Measurements from ENCODE around the gene EMILIN3. TPM values are rescaled to one million over a fixed set of nuclear protein-coding genes. Genes with fewer than 3 reads are reported as not detected.

The EMILIN3 gene
- total and polyA plus RNA-seq, 2 experiments from 2014 or later = 0.45 to 2.3 TPM

DNA sequence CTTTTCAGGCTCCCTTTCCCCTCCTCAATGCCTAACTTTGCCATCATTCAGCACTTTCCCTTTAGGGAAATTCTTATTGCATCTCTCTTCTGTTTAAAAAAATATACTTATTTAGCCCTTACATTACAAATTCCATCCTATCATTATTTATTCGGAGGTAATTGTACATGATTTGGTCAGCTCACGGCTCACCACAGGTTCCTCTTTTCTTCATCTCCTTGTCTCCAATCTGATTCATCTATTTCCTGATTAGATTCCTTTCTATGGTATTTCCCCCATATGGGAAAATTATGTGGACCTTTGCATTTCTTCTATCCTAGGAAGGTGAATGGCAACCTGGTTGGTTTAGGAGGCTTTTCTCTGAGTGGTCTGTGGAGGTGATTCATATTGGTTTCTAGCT, 12.9 kb upstream of the EMILIN3 start:
- peaks cover under 1% of the 10 kb centered on the region for H3K4me1 ChIP-seq (ENCODE audit: low read depth)
- no peaks in the 10 kb centered on the region for H3K9me3 ChIP-seq (ENCODE audit: low read depth)
- no peaks in the 10 kb centered on the region for H3K27me3 ChIP-seq
- H3K27ac ChIP-seq = no peak overlapping the region
- DNase-seq (ENCODE audit: low read depth in 1 of 2, low spot score in 1 of 2) = no peak
- no peaks in the 10 kb centered on the region for H3K36me3 ChIP-seq
- TF ChIP-seq, protein P1, sequence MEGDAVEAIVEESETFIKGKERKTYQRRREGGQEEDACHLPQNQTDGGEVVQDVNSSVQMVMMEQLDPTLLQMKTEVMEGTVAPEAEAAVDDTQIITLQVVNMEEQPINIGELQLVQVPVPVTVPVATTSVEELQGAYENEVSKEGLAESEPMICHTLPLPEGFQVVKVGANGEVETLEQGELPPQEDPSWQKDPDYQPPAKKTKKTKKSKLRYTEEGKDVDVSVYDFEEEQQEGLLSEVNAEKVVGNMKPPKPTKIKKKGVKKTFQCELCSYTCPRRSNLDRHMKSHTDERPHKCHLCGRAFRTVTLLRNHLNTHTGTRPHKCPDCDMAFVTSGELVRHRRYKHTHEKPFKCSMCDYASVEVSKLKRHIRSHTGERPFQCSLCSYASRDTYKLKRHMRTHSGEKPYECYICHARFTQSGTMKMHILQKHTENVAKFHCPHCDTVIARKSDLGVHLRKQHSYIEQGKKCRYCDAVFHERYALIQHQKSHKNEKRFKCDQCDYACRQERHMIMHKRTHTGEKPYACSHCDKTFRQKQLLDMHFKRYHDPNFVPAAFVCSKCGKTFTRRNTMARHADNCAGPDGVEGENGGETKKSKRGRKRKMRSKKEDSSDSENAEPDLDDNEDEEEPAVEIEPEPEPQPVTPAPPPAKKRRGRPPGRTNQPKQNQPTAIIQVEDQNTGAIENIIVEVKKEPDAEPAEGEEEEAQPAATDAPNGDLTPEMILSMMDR (IDR thresholded peaks at IDR 0.05; ENCODE audit: low read depth, low read length) = no peak
- H3K4me3 ChIP-seq = no peak overlapping the region

DNA sequence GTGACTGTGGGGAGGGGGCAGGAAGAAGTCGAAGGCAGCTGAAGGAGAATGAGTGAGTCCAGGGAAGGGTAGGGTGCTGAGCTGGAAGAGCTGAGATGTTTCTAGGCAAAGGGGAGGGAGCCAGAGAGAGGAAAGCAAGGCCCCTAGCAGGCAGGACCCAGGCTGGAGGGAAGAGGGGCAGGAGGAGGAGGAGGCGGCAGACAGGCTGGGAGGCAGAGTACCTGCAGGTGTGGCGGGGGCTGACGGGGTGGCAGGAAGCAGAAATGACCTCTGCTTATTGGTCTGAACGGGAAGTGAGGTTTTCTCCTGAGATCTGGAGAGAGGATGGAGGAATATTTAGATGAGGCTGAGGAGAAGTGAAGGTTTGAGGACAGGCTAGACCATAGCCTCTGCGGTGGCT, 10.7 kb upstream of the EMILIN3 start:
- H3K4me1 ChIP-seq (ENCODE audit: low read depth) = peaks cover 9% of the 10 kb centered on the region
- no peak overlapping the region for H3K4me3 ChIP-seq
- no peaks in the 10 kb centered on the region for H3K9me3 ChIP-seq (ENCODE audit: low read depth)
- no peak overlapping the region for H3K27ac ChIP-seq
- no peak for DNase-seq (ENCODE audit: low read depth in 1 of 2, low spot score in 1 of 2)
- no peaks in the 10 kb centered on the region for H3K27me3 ChIP-seq
- TF ChIP-seq, protein P1 (IDR thresholded peaks at IDR 0.05; ENCODE audit: low read depth, low read length) = no peak
- H3K36me3 ChIP-seq = no peaks in the 10 kb centered on the region

DNA sequence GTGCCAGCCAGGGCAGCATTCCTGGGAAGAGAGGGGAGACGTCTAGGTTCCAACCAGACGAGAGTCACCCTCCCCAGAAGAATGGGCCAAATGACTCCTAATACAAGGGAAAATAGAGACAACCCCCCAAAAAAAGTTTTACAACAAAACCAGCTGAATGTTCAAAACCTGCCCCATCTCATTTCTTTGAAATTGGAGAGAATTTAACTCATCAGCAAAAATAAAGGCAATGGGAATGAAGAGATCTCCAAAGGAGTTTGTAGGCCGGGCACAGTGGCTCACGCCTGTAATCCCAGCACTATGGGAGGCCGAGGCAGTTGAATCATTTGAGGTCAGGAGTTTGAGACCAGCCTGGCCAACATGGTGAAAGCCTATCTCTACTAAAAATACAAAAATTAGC, 9.7 kb upstream of the EMILIN3 start:
- Histone ChIP-seq H3K27ac (no peak overlapping the region), H3K9me3 (ENCODE audit: low read depth) (no peaks in the 10 kb centered on the region), H3K27me3 (no peaks in the 10 kb centered on the region), H3K36me3 (no peaks in the 10 kb centered on the region), H3K4me3 (no peak overlapping the region), H3K4me1 (ENCODE audit: low read depth) (peaks cover 9% of the 10 kb centered on the region)
- no peak for DNase-seq (ENCODE audit: low read depth in 1 of 2, low spot score in 1 of 2)
- TF ChIP-seq, protein P1 (IDR thresholded peaks at IDR 0.05; ENCODE audit: low read depth, low read length) = no peak

DNA sequence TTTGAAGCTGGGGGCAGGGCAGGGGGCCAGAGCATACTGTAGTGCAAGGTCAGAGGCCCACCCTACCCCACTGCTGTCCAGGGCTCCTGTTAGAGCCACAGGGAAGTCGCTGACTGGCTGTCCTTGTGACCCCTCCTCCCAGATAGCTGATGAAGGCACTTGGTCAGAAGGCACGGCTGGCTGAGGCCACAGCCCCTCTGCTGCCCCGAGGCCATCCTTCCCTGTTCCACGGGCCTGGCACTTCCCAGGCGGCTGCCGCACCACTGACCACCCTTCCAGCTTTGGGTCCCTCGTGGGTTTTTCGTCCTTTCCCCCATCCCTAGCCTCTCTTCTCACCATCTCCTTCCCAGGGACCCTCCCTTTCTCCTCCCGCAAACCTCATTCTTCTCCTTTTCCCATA, 9.2 kb upstream of the EMILIN3 start:
- peaks cover 9% of the 10 kb centered on the region for H3K4me1 ChIP-seq (ENCODE audit: low read depth)
- H3K9me3 ChIP-seq (ENCODE audit: low read depth) = no peaks in the 10 kb centered on the region
- no peaks in the 10 kb centered on the region for H3K36me3 ChIP-seq
- no peak overlapping the region for H3K4me3 ChIP-seq
- no peaks in the 10 kb centered on the region for H3K27me3 ChIP-seq
- H3K27ac ChIP-seq = no peak overlapping the region
- TF ChIP-seq, protein P1 (IDR thresholded peaks at IDR 0.05; ENCODE audit: low read depth, low read length) = no peak
- DNase-seq (ENCODE audit: low read depth in 1 of 2, low spot score in 1 of 2) = no peak

DNA sequence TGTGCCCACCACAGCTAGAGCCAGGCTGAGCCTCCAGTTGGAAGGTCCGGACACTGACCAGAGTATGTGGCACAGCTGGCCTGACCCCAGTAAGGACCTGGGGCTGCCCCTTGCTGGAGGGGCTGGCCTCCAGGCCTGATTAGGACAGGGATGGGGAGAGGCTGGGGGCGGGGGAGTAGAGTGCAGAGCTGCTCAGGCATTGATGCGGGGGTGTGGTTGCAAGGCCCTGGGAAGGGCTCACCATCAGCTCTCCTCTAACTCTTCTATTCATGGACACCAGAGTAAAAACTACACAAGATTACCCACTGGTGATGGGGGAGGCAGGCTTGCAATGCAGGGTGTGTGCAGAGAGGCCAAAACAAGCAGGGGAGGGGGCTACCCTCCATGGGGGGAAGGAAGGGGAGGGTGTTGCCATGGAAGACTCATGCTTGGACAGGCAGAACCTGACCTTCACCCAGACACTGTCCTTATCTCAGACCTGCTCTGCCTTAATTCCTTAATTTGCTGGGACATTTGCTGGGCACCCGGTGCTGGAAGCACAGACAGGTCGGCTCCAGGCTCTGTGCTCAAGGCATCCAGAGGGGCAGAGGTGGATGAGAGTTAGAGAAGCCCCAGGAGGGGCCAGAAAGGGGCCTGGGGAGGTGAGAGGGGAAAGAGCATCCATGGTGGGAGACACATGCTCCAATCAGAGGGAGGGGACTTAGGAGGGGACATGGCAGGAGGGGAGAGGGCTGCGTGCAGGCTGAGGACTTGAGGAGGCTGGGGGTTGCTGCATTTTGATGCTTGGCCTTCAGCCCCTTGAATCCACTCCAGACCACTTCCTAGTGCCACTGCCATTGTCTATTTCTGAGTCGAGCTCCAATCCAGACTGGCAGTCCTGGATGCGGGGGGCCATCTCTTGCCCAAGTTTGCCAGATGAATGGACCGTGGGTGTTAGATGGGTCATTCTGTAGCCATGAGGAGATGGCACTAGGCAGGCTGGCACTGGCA, 7.6 kb upstream of the EMILIN3 start:
- H3K27me3 ChIP-seq = no peaks in the 10 kb centered on the region
- no peaks in the 10 kb centered on the region for H3K36me3 ChIP-seq
- H3K4me3 ChIP-seq = no peak overlapping the region
- no peaks in the 10 kb centered on the region for H3K9me3 ChIP-seq (ENCODE audit: low read depth)
- peaks cover 9% of the 10 kb centered on the region for H3K4me1 ChIP-seq (ENCODE audit: low read depth)
- TF ChIP-seq, protein P1 (IDR thresholded peaks at IDR 0.05; ENCODE audit: low read depth, low read length) = no peak
- H3K27ac ChIP-seq = no peak overlapping the region
- DNase-seq (ENCODE audit: low read depth in 1 of 2, low spot score in 1 of 2) = no peak

Measured in cardiac muscle cell (in vitro differentiated cells and primary cell).